ENCODE data around the gene PSMD8.
"Not testable (repeated sequence)": the region's sequence is repeated elsewhere in the genome, so short reads cannot be mapped to it uniquely, and the experiment has no call there.

The PSMD8 gene

GRCh38 chr19:38361633-38362075 lies 12.7 kb upstream of the PSMD8 start:
- peak overlapping the region; percentile 65 for H3K4me3 ChIP-seq (ENCODE audit: low read length)

GRCh38 chr19:38362076-38362945 lies 12.1 kb upstream of the PSMD8 start:
- peak overlapping the region; percentile 65 for H3K4me3 ChIP-seq (ENCODE audit: low read length)
- DNase-seq (ENCODE audit: low read depth): no peak
- TF ChIP-seq CTCF (conservative IDR thresholded peaks at IDR 0.05; ENCODE audit: low read depth, low read length): no peak

More at GRCh38 chr19:38361633-38362075, 12.7 kb upstream of the PSMD8 start:
- peak; percentile 38 for DNase-seq (ENCODE audit: low read depth)
- TF ChIP-seq CTCF (conservative IDR thresholded peaks at IDR 0.05; ENCODE audit: low read depth, low read length): peak; percentile 11

- H3K4me3 ChIP-seq (ENCODE audit: low read length): not testable (repeated sequence)
Observed at GRCh38 chr19:38362946-38363688, 11.3 kb upstream of the PSMD8 start.

GRCh38 chr19:38367041-38367440 lies 7.3 kb upstream of the PSMD8 start:
- H3K4me3 ChIP-seq (ENCODE audit: low read length): no peak overlapping the region
- TF ChIP-seq CTCF (conservative IDR thresholded peaks at IDR 0.05; ENCODE audit: low read depth, low read length): no peak

More at GRCh38 chr19:38362946-38363688, 11.3 kb upstream of the PSMD8 start:
- not testable (repeated sequence) for DNase-seq (ENCODE audit: low read depth)

GRCh38 chr19:38369584-38369983 lies 4.8 kb upstream of the PSMD8 start:
- no peak for DNase-seq (ENCODE audit: low read depth)
- H3K4me3 ChIP-seq (ENCODE audit: low read length): no peak overlapping the region
- TF ChIP-seq CTCF (conservative IDR thresholded peaks at IDR 0.05; ENCODE audit: low read depth, low read length): no peak

More at GRCh38 chr19:38367041-38367440, 7.3 kb upstream of the PSMD8 start:
- no peak for DNase-seq (ENCODE audit: low read depth)

- H3K4me3 ChIP-seq (ENCODE audit: low read length): no peak overlapping the region
- DNase-seq (ENCODE audit: low read depth): no peak
- no peak for TF ChIP-seq CTCF (conservative IDR thresholded peaks at IDR 0.05; ENCODE audit: low read depth, low read length)
Observed at GRCh38 chr19:38370299-38370698, 4.1 kb upstream of the PSMD8 start.

- no peak for DNase-seq (ENCODE audit: low read depth)
- no peak for TF ChIP-seq CTCF (conservative IDR thresholded peaks at IDR 0.05; ENCODE audit: low read depth, low read length)
- no peak overlapping the region for H3K4me3 ChIP-seq (ENCODE audit: low read length)
Observed at GRCh38 chr19:38371081-38371480, 3.3 kb upstream of the PSMD8 start.

Data from retinal pigment epithelial cell (primary cell).